ENCODE measurements around the gene C2orf76.

- TF ChIP-seq CTCF (conservative IDR thresholded peaks at IDR 0.05; ENCODE audit: low read depth, low read length) (no peak), EZH2 (IDR thresholded peaks at IDR 0.05; ENCODE audit: low read length, unreplicated experiment) (no peak)
These were observed 77.5 kb downstream of the C2orf76 start for GRCh38 chr2:119289093-119289492.

Measured in PC-3 (cell line).